SK-N-SH (cell line): ENCODE measurements around the gene CA5A.

Experiments used
- CTCF ChIP-seq: fragments of 200-600 bp; sonication (generic); IDR thresholded peaks from 2 replicates; pipeline ENCODE4 v1.6.1; 2017; ENCODE audit warnings: antibody characterized with exemption, mild to moderate bottlenecking, moderate library complexity
- EZH2phosphoT487 ChIP-seq: fragments of 200-600 bp; sonication (generic); IDR thresholded peaks from 2 replicates; pipeline ENCODE4 v1.6.1; 2017; ENCODE audit warnings: low read depth, mixed run types, mild to moderate bottlenecking, antibody characterized with exemption, moderate library complexity, borderline replicate concordance
- FOSL2 ChIP-seq: IDR thresholded peaks from 2 replicates; pipeline ENCODE4 v1.4.0; 2012; ENCODE audit warnings: low read depth, mild to moderate bottlenecking, moderate library complexity, borderline replicate concordance
- FOXJ3 ChIP-seq: sonication (generic); formaldehyde crosslinking; IDR thresholded peaks from 2 replicates; pipeline ENCODE4 v1.5.1; 2020; ENCODE audit warnings: mild to moderate bottlenecking, missing genetic modification reagents
- JUND ChIP-seq: IDR thresholded peaks from 2 replicates; pipeline ENCODE4 v1.4.0; 2012
- POLR2AphosphoS5 ChIP-seq: IDR thresholded peaks from 2 replicates; pipeline ENCODE4 v1.6.1; 2012; ENCODE audit warnings: low read depth, low read length
- TAF1 ChIP-seq: IDR thresholded peaks from 2 replicates; pipeline ENCODE4 v1.6.1; 2012; ENCODE audit warnings: low read depth, mild to moderate bottlenecking, low read length, moderate library complexity, borderline replicate concordance
- TEAD4 ChIP-seq: IDR thresholded peaks from 2 replicates; pipeline ENCODE4 v1.4.0; 2012; ENCODE audit warnings: mild to moderate bottlenecking, borderline replicate concordance; ENCODE audit not compliant: insufficient read depth
- USF2 ChIP-seq: fragments of 150-350 bp; IDR thresholded peaks from 2 replicates; pipeline ENCODE4 v1.6.1; 2017; ENCODE audit warnings: antibody characterized with exemption, low read length, low read depth, borderline replicate concordance

- no peak for TF ChIP-seq EZH2phosphoT487
- no peak for TF ChIP-seq TEAD4
- no peak for TF ChIP-seq CTCF
- no peak for TF ChIP-seq FOSL2
- TF ChIP-seq POLR2AphosphoS5: no peak
- TF ChIP-seq JUND: no peak
- no peak for TF ChIP-seq USF2
- no peak for TF ChIP-seq TAF1
- no peak for TF ChIP-seq FOXJ3
Observed at GRCh38 chr16:87838643-87839541, 97.4 kb downstream of the CA5A start.
